OCI-LY1 (cell line): ENCODE data around the gene SMIM41.

Source experiments
- CTCF ChIP-seq: fragments of 200-600 bp; sonication (generic), shearing (Covaris generic); IDR thresholded peaks from 2 replicates; pipeline ENCODE4 v1.5.1; 2017; ENCODE audit warnings: mild to moderate bottlenecking, antibody characterized with exemption, low read length, moderate library complexity, mixed read lengths
- EZH2 ChIP-seq: fragments of 200-600 bp; sonication (generic), shearing (Covaris generic); IDR thresholded peaks from 2 replicates; pipeline ENCODE4 v1.8.0; 2017; ENCODE audit warnings: borderline replicate concordance, mixed run types, mild to moderate bottlenecking, antibody characterized with exemption, low read length, moderate library complexity, mixed read lengths

- TF ChIP-seq CTCF (no peak), EZH2 (no peak)
Measured at GRCh38 chr12:52151153-52151836, 71.8 kb downstream of the SMIM41 start.
